ENCODE results near the gene PDE3B. TPM values are rescaled to one million over a fixed set of nuclear protein-coding genes. Genes with fewer than 3 reads are reported as not detected.
"Not testable (repeated sequence)": the region's sequence is repeated elsewhere in the genome, so short reads cannot be mapped to it uniquely, and the experiment has no call there.

Gene PDE3B
- total RNA-seq, 1 experiment from 2014 or later, result 0.23 TPM

DNA sequence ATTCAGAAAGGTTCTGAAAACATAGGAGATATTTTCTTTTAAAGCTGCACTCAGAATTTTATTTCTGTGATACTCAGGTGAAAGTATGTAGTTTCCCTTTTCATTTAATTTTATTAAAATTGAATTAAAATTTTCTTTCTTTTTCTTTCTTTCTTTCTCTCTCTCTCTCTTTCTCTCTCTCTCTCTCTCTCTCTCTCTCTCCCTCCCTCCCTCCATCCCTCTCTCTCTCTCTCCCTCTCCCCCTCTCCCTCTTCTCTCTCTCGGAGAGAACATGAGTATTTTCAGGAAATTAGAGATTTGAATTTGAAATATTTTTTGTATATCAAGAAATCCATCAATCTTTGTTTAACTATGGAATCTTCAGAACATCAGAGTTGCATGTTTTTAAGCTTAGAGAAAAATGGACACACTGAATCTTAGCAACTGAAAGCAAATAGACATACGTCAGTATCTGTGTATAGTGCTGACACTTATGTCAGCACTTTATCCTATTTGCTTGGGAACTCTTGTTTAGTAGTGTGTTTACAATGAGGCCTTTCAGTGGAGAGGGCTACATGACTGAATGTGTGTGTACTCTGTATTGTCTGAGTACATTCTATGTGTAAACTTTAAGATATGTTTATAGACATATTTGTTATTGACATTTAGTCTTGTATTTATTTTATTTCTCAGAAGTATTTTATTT is 44.5 kb downstream of the PDE3B start:
- POLR2A ChIA-PET, result interaction anchor here (0.7 kb wide), 1 partner anchor 69 kb away, joined by 3 read pairs; no protein-coding TSS in a partner anchor
- CTCF ChIA-PET, result interaction anchor here (0.6 kb wide), 1 partner anchor 287 kb away, joined by 4 read pairs; no protein-coding TSS in a partner anchor
- H3K27ac Mint-ChIP-seq (ENCODE audit: low read depth, unreplicated experiment), result no peak overlapping the region

DNA sequence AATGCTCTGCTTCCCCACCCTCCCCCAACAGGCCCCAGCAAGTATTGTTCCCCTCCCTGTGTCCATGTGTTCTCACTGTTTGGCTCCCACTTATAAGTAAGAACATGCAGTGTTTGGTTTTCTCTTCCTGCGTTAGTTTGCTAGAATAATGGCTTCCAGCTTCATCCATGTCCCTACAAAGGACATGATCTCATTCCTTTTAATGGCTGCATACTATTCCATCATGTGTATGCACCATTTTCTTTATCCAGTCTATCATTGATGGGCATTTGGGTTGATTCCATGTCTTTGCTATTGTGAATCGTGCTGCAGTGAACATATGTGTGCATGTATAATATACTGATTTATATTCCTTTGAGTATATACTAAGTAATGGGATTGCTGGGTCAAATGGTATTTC is 52.1 kb downstream of the PDE3B start:
- intact Hi-C loops (cut with micrococcal nuclease); POLR2A ChIA-PET: not testable (repeated sequence)

More for the DNA sequence above, 44.5 kb downstream of the PDE3B start:
- DNase-seq (ENCODE audit: unreplicated experiment), result no peak
- no TSS peak for BruUV-seq (replicated peaks)
- Mint-ChIP-seq H3K4me3 (ENCODE audit: unreplicated experiment) (no peak overlapping the region), H3K4me1 (ENCODE audit: insufficient read depth, unreplicated experiment) (no peaks in the 10 kb centered on the region), H3K27me3 (ENCODE audit: insufficient read depth, unreplicated experiment) (peaks cover 19% of the 10 kb centered on the region), H3K9me3 (ENCODE audit: unreplicated experiment) (no peaks in the 10 kb centered on the region), H3K36me3 (ENCODE audit: insufficient read depth, unreplicated experiment) (no peaks in the 10 kb centered on the region)
- intact Hi-C loops (cut with micrococcal nuclease), result no loop called here
- TF ChIP-seq, protein P1, sequence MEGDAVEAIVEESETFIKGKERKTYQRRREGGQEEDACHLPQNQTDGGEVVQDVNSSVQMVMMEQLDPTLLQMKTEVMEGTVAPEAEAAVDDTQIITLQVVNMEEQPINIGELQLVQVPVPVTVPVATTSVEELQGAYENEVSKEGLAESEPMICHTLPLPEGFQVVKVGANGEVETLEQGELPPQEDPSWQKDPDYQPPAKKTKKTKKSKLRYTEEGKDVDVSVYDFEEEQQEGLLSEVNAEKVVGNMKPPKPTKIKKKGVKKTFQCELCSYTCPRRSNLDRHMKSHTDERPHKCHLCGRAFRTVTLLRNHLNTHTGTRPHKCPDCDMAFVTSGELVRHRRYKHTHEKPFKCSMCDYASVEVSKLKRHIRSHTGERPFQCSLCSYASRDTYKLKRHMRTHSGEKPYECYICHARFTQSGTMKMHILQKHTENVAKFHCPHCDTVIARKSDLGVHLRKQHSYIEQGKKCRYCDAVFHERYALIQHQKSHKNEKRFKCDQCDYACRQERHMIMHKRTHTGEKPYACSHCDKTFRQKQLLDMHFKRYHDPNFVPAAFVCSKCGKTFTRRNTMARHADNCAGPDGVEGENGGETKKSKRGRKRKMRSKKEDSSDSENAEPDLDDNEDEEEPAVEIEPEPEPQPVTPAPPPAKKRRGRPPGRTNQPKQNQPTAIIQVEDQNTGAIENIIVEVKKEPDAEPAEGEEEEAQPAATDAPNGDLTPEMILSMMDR (IDR thresholded peaks at IDR 0.05; ENCODE audit: unreplicated experiment), result no peak

DNA sequence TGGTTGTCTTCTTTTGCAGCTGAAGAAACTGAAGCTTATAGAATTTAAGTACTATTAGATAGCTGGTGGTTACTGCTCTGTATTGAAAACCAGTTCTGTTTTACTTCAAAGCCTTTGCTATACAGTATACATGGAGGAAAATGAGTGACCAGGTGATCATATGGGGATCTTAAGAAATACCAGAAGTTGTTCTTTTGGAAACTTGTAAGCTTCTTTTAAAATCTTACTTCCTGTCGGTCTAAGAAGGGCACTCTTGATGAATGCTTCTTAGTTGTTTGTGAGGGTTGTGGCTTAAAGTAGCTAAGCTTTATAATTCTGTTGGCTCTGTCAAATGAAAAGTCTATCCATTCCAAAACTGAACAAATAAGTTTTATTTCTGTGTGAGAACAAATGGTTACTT is 55.2 kb downstream of the PDE3B start:
- CTCF ChIA-PET, result no interaction called here
- BruUV-seq (replicated peaks), result no TSS peak

More for the DNA sequence above, 52.1 kb downstream of the PDE3B start:
- H3K27ac Mint-ChIP-seq (ENCODE audit: low read depth, unreplicated experiment); H3K4me3 Mint-ChIP-seq (ENCODE audit: unreplicated experiment); H3K4me1 Mint-ChIP-seq (ENCODE audit: insufficient read depth, unreplicated experiment); BruUV-seq (replicated peaks); H3K9me3 Mint-ChIP-seq (ENCODE audit: unreplicated experiment); CTCF ChIA-PET; H3K36me3 Mint-ChIP-seq (ENCODE audit: insufficient read depth, unreplicated experiment); DNase-seq (ENCODE audit: unreplicated experiment): not testable (repeated sequence)
- peaks cover 26% of the 10 kb centered on the region for H3K27me3 Mint-ChIP-seq (ENCODE audit: insufficient read depth, unreplicated experiment)

DNA sequence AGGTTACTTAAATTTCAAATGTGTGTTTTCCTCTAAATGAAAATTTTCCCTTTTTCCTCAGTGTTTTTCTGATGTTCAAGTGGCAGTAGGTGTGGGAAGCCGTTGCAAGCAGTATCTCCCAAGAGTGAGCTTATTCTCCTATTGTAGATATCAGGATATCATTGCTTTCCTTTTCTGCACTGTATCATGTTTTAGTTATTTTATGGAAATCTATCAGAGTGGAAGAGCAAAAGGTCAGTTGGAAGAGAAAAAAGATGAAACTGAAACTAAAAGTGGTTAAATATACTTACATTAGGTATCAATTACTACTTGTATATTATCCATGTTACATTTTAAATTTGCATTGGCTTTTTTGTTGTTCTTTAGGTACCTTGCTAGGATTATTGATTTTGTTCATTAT is 57.0 kb downstream of the PDE3B start:
- TF ChIP-seq, protein P1 (IDR thresholded peaks at IDR 0.05; ENCODE audit: unreplicated experiment), result no peak

More for the DNA sequence above, 55.2 kb downstream of the PDE3B start:
- peaks cover 42% of the 10 kb centered on the region for H3K27me3 Mint-ChIP-seq (ENCODE audit: insufficient read depth, unreplicated experiment)
- H3K4me3 Mint-ChIP-seq (ENCODE audit: unreplicated experiment), result no peak overlapping the region
- DNase-seq (ENCODE audit: unreplicated experiment), result no peak
- no peaks in the 10 kb centered on the region for H3K4me1 Mint-ChIP-seq (ENCODE audit: insufficient read depth, unreplicated experiment)
- TF ChIP-seq, protein P1 (IDR thresholded peaks at IDR 0.05; ENCODE audit: unreplicated experiment), result no peak
- no peak overlapping the region for H3K27ac Mint-ChIP-seq (ENCODE audit: low read depth, unreplicated experiment)
- no peaks in the 10 kb centered on the region for H3K36me3 Mint-ChIP-seq (ENCODE audit: insufficient read depth, unreplicated experiment)
- POLR2A ChIA-PET, result interaction anchor here (0.7 to 1.6 kb wide), 2 partner anchors 13 to 15 kb away, joined by 4 read pairs; no protein-coding TSS in a partner anchor
- intact Hi-C loops (cut with micrococcal nuclease), result no loop called here
- peaks cover 3% of the 10 kb centered on the region for H3K9me3 Mint-ChIP-seq (ENCODE audit: unreplicated experiment)

More for the DNA sequence above, 57.0 kb downstream of the PDE3B start:
- no peak overlapping the region for H3K4me3 Mint-ChIP-seq (ENCODE audit: unreplicated experiment)
- no TSS peak for BruUV-seq (replicated peaks)
- H3K27me3 Mint-ChIP-seq (ENCODE audit: insufficient read depth, unreplicated experiment), result peaks cover 51% of the 10 kb centered on the region
- H3K27ac Mint-ChIP-seq (ENCODE audit: low read depth, unreplicated experiment), result no peak overlapping the region
- H3K9me3 Mint-ChIP-seq (ENCODE audit: unreplicated experiment), result no peaks in the 10 kb centered on the region
- POLR2A ChIA-PET, result no interaction called here
- intact Hi-C loops (cut with micrococcal nuclease), result no loop called here
- CTCF ChIA-PET, result interaction anchor here (0.7 kb wide), 2 partner anchors 189 to 593 kb away, joined by 3 to 5 read pairs; no protein-coding TSS in a partner anchor
- no peak for DNase-seq (ENCODE audit: unreplicated experiment)
- H3K36me3 Mint-ChIP-seq (ENCODE audit: insufficient read depth, unreplicated experiment), result no peaks in the 10 kb centered on the region
- no peaks in the 10 kb centered on the region for H3K4me1 Mint-ChIP-seq (ENCODE audit: insufficient read depth, unreplicated experiment)
